Middle frontal gyrus (tissue), 1 donor: ENCODE data around the gene NUTM2B.
"Not testable (repeated sequence)": the region's sequence is repeated elsewhere in the genome, so short reads cannot be mapped to it uniquely, and the experiment has no call there.

Experiments
- DNase-seq: peaks from one replicate; pipeline ENCODE4 v3.0.0-alpha.2; 2015; ENCODE audit warnings: low spot score; ENCODE audit errors: extremely low spot score

Gene NUTM2B

GRCh38 chr10:79702927-79703326 lies at the start of gene NUTM2B:
Gene NUTM2B, plus strand, starts transcription at chr10:79703227. Its CDS starts 383 bp downstream, at chr10:79703610.
- not testable (repeated sequence) for DNase-seq

- DNase-seq = not testable (repeated sequence)
Observed at GRCh38 chr10:79663287-79663686, 39.7 kb upstream of the NUTM2B start.

GRCh38 chr10:79664686-79665085 lies 38.3 kb upstream of the NUTM2B start:
- not testable (repeated sequence) for DNase-seq

GRCh38 chr10:79669248-79669788 lies 33.7 kb upstream of the NUTM2B start:
- not testable (repeated sequence) for DNase-seq

- DNase-seq = not testable (repeated sequence)
Observed at GRCh38 chr10:79674878-79675277, 28.1 kb upstream of the NUTM2B start.

- DNase-seq = not testable (repeated sequence)
Observed at GRCh38 chr10:79683026-79683883, 19.8 kb upstream of the NUTM2B start.

GRCh38 chr10:79683884-79684720 lies 18.9 kb upstream of the NUTM2B start:
- not testable (repeated sequence) for DNase-seq

GRCh38 chr10:79685044-79685685 lies 17.9 kb upstream of the NUTM2B start:
- not testable (repeated sequence) for DNase-seq

- DNase-seq = not testable (repeated sequence)
Observed at GRCh38 chr10:79686595-79686994, 16.4 kb upstream of the NUTM2B start.

- not testable (repeated sequence) for DNase-seq
Observed at GRCh38 chr10:79687406-79688150, 15.4 kb upstream of the NUTM2B start.

- DNase-seq = not testable (repeated sequence)
Observed at GRCh38 chr10:79688798-79689197, 14.2 kb upstream of the NUTM2B start.

GRCh38 chr10:79696596-79696995 lies 6.4 kb upstream of the NUTM2B start:
- not testable (repeated sequence) for DNase-seq

GRCh38 chr10:79697141-79697540 lies 5.9 kb upstream of the NUTM2B start:
- not testable (repeated sequence) for DNase-seq

GRCh38 chr10:79700381-79700944 lies 2.6 kb upstream of the NUTM2B start:
- not testable (repeated sequence) for DNase-seq

- DNase-seq = not testable (repeated sequence)
Observed at GRCh38 chr10:79707017-79707416, 4.0 kb downstream of the NUTM2B start.

- not testable (repeated sequence) for DNase-seq
Observed at GRCh38 chr10:79714976-79715375, 11.9 kb downstream of the NUTM2B start.

GRCh38 chr10:79716917-79717579 lies 14.0 kb downstream of the NUTM2B start:
- not testable (repeated sequence) for DNase-seq

- DNase-seq = not testable (repeated sequence)
Observed at GRCh38 chr10:79720000-79720399, 17.0 kb downstream of the NUTM2B start.

- DNase-seq = not testable (repeated sequence)
Observed at GRCh38 chr10:79726620-79727019, 23.6 kb downstream of the NUTM2B start.
